Subcutaneous adipose tissue (tissue), 4 donors: ENCODE measurements around the gene SPATA16. TPM values are rescaled to one million over a fixed set of nuclear protein-coding genes. Genes with fewer than 3 reads are reported as not detected.

Experiments used
- CTCF ChIP-seq: fragments of 450-650 bp; IDR thresholded peaks from one replicate; pipeline ENCODE4 v1.5.1; 2016; ENCODE audit warnings: low read depth, mild to moderate bottlenecking, control low read depth, antibody characterized with exemption, moderate library complexity
- total RNA-seq, 4 donors: library from RNA; depleted of rRNA; stranded (reverse); fragments of >200 nt; gene quantifications; one replicate each; pipeline ENCODE4 v1.1.0, GENCODE V29; 2016

Gene SPATA16
- total RNA-seq, 4 donors from 2014 or later = not detected

- TF ChIP-seq CTCF = no peak
These were observed 284.0 kb downstream of the SPATA16 start for GRCh38 chr3:172856795-172857742.

- no peak for TF ChIP-seq CTCF
These were observed 286.0 kb downstream of the SPATA16 start for GRCh38 chr3:172855037-172855436.

- TF ChIP-seq CTCF = no peak
These were observed 286.9 kb downstream of the SPATA16 start for GRCh38 chr3:172853921-172854666.

GRCh38 chr3:172853005-172853404 lies 288.0 kb downstream of the SPATA16 start:
- no peak for TF ChIP-seq CTCF

GRCh38 chr3:172848910-172849309 lies 292.1 kb downstream of the SPATA16 start:
- no peak for TF ChIP-seq CTCF

- TF ChIP-seq CTCF = no peak
These were observed 293.7 kb downstream of the SPATA16 start for GRCh38 chr3:172847292-172847691.

GRCh38 chr3:172846706-172847105 lies 294.3 kb downstream of the SPATA16 start:
- no peak for TF ChIP-seq CTCF
